Measurements from ENCODE around the gene FOSL1. TPM values are rescaled to one million over a fixed set of nuclear protein-coding genes. Genes with fewer than 3 reads are reported as not detected.

FOSL1 gene
- total RNA-seq, 3 donors from 2014 or later (not counting 1 experiment from before 2014, with no cell fraction given), result 3.4 to 9.0 (median 6.8) TPM

DNA sequence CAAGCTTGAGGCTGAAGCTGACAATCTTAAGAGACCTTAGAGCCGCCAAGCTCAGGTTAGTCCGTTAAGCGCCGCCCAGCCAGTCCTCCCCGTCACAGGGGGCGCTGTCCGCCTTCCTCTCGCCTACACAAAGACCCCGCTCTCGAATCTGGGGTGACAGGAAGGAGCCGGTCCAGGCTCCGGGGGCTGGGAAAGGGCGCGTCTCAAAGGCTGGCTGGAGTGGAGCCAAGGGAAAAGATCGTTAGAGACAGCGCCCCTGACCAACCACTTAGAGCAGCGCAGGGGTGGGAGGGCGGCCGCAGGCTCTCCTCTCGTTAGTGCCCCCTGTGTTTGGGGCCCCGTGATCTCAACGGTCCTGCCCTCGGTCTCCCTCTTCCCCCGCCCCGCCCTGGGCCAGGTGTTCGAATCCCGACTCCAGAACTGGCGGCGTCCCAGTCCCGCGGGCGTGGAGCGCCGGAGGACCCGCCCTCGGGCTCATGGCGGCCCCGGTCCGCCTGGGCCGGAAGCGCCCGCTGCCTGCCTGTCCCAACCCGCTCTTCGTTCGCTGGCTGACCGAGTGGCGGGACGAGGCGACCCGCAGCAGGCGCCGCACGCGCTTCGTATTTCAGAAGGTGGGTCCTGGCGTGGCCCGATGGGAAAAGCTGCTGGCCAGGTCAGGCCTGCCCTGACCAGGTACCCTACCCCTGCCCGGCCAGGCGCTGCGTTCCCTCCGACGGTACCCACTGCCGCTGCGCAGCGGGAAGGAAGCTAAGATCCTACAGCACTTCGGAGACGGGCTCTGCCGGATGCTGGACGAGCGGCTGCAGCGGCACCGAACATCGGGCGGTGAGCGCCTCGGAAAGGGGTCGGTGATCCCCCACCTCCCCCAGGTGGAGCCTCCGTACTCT, 39.7 kb downstream of the FOSL1 start, which contains the start of gene MUS81:
Gene MUS81, plus strand, starts transcription at position 156 of the 887 bp plus-strand sequence. Its CDS starts 321 bp downstream, at position 477.
- Mint-ChIP-seq H3K36me3 (no peaks in the 10 kb centered on the region), H3K4me3 (peak within 1 kb of the TSS; percentile 98), H3K27ac (peak within 1 kb of the TSS; percentile 97 to 98), H3K27me3 (ENCODE audit: low read depth in 2 of 2) (no peaks in the 10 kb centered on the region), H3K9me3 (no peaks in the 10 kb centered on the region), H3K4me1 (peaks cover 45 to 56% of the 10 kb centered on the region in 2 donors)
- Histone ChIP-seq H3K36me3 (ENCODE audit: control insufficient read depth, insufficient read depth, low read length) (peaks cover 42% of the 10 kb centered on the region), H3K4me1 (ENCODE audit: control insufficient read depth, insufficient read depth, low read length) (peaks cover 42% of the 10 kb centered on the region), H3K27ac (ENCODE audit: low read length) (peak within 1 kb of the TSS; percentile 85), H3K9me3 (ENCODE audit: control insufficient read depth, insufficient read depth, low read length) (no peaks in the 10 kb centered on the region), H3K27me3 (ENCODE audit: control insufficient read depth, insufficient read depth, low read length) (no peaks in the 10 kb centered on the region), H3K4me3 (ENCODE audit: low read length) (peak within 1 kb of the TSS; percentile 80)
- intact Hi-C loops (cut with micrococcal nuclease), result loop anchor here (1.0 kb wide), 1 partner anchor 101 kb away; the partner anchor contains the start of gene SART1
- ATAC-seq (peak; percentile 38 to 66 (median 41)), DNase-seq (peak; percentile 97)
- under 1% methylated on average over 78 of the region's 78 CpGs for WGBS (ENCODE audit: insufficient coverage)
- TF ChIP-seq, protein P1, sequence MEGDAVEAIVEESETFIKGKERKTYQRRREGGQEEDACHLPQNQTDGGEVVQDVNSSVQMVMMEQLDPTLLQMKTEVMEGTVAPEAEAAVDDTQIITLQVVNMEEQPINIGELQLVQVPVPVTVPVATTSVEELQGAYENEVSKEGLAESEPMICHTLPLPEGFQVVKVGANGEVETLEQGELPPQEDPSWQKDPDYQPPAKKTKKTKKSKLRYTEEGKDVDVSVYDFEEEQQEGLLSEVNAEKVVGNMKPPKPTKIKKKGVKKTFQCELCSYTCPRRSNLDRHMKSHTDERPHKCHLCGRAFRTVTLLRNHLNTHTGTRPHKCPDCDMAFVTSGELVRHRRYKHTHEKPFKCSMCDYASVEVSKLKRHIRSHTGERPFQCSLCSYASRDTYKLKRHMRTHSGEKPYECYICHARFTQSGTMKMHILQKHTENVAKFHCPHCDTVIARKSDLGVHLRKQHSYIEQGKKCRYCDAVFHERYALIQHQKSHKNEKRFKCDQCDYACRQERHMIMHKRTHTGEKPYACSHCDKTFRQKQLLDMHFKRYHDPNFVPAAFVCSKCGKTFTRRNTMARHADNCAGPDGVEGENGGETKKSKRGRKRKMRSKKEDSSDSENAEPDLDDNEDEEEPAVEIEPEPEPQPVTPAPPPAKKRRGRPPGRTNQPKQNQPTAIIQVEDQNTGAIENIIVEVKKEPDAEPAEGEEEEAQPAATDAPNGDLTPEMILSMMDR (IDR thresholded peaks at IDR 0.05), result peak; percentile 86

DNA sequence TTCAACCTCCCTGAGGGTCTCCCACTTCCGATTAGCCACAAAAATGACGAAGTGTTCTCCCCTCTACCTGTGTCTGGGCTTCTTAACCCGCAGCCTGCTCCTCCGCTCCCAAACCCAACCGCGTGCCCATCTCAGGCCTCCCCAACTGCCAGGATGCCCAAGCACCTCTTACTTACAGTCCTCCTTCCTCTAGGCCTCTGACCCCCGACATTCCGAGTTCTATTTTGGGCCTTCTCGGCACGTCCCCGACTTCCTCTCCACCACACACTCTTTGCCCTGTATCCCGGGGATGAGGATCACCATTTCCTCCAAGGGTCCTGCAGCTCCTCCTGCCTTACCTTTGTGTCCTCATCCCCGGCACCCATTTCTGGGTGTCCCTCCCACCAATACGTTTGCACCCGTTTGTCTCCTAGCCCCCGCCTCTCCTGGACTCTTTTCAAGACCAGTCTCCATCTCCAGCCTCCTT, 40.3 kb downstream of the FOSL1 start:
- TF ChIP-seq, protein P1 (IDR thresholded peaks at IDR 0.05), result no peak
- H3K9me3 Mint-ChIP-seq, result no peaks in the 10 kb centered on the region
- Histone ChIP-seq H3K27ac (ENCODE audit: low read length) (peak overlapping the region; percentile 85), H3K36me3 (ENCODE audit: control insufficient read depth, insufficient read depth, low read length) (peaks cover 42% of the 10 kb centered on the region), H3K4me1 (ENCODE audit: control insufficient read depth, insufficient read depth, low read length) (peaks cover 48% of the 10 kb centered on the region), H3K27me3 (ENCODE audit: control insufficient read depth, insufficient read depth, low read length) (no peaks in the 10 kb centered on the region), H3K9me3 (ENCODE audit: control insufficient read depth, insufficient read depth, low read length) (no peaks in the 10 kb centered on the region), H3K4me3 (ENCODE audit: low read length) (peak overlapping the region; percentile 80)
- peak overlapping the region; percentile 98 for H3K4me3 Mint-ChIP-seq
- H3K4me1 Mint-ChIP-seq, result peaks cover 46 to 59% of the 10 kb centered on the region in 2 donors
- 0% methylated on average over 16 of the region's 16 CpGs for WGBS (ENCODE audit: insufficient coverage)
- H3K36me3 Mint-ChIP-seq, result no peaks in the 10 kb centered on the region
- H3K27ac Mint-ChIP-seq, result peak overlapping the region; percentile 97 to 98
- no peaks in the 10 kb centered on the region for H3K27me3 Mint-ChIP-seq (ENCODE audit: low read depth in 2 of 2)
- intact Hi-C loops (cut with micrococcal nuclease), result loop anchor here (1.0 to 5.0 kb wide), 4 partner anchors 13 to 101 kb away; partner anchors contain the start of genes C11orf68, DRAP1, EFEMP2 and SART1
- DNase-seq, result no peak
- no peak for ATAC-seq

DNA sequence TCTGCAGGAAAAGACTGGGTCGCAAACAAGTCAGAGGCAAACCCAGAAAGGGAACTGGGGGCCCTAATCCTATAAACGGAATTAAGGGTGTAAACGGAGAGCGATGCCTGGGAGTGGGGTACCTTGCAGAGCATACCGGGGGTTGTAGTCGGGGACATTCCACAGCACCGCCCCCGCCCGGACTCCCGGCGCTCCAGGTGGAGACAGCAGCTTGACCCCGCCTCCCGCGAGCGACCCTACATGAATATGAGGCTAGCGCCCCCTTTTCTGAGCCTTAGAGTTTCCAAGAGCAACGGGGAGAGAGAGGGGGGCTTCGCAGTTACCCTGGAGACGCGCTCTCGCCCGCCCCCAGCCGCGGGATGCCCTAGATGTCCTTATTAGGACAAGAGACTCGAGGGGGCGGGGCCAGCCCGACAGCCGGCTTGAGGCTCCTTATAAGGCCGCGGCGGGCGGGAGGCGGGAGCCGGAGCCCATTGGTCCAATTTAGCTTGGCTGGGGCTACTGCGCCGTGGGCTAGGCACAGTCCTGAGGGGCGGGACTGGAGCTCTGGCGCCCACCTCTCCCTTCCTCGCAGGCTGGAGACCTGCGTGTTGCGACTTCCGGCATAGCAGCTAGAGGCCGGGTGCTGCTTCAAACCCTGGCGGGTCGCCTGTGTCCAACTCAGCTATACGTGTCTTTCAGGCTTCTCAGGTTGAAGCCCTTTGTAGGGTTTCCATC, 40.9 kb downstream of the FOSL1 start:
- Histone ChIP-seq H3K9me3 (ENCODE audit: control insufficient read depth, insufficient read depth, low read length) (no peaks in the 10 kb centered on the region), H3K27me3 (ENCODE audit: control insufficient read depth, insufficient read depth, low read length) (no peaks in the 10 kb centered on the region), H3K36me3 (ENCODE audit: control insufficient read depth, insufficient read depth, low read length) (peaks cover 42% of the 10 kb centered on the region), H3K4me3 (ENCODE audit: low read length) (peak overlapping the region; percentile 80), H3K27ac (ENCODE audit: low read length) (peak overlapping the region; percentile 85), H3K4me1 (ENCODE audit: control insufficient read depth, insufficient read depth, low read length) (peaks cover 51% of the 10 kb centered on the region)
- intact Hi-C loops (cut with micrococcal nuclease), result loop anchor here (1.0 to 5.0 kb wide), 3 partner anchors 14 to 58 kb away; partner anchors contain the start of genes C11orf68, DRAP1 and EFEMP2
- Mint-ChIP-seq H3K9me3 (no peaks in the 10 kb centered on the region), H3K4me3 (peak overlapping the region; percentile 98), H3K36me3 (peaks cover 6% of the 10 kb centered on the region), H3K27ac (peak overlapping the region; percentile 97 to 98), H3K4me1 (peaks cover 52 to 65% of the 10 kb centered on the region in 2 donors), H3K27me3 (ENCODE audit: low read depth in 2 of 2) (no peaks in the 10 kb centered on the region)
- DNase-seq (peak; percentile 94 to 96), ATAC-seq (peak; percentile 65 to 82 (median 66))
- TF ChIP-seq, protein P1 (IDR thresholded peaks at IDR 0.05), result no peak
- WGBS (ENCODE audit: insufficient coverage), result under 1% methylated on average over 46 of the region's 46 CpGs
